Fibroblast of lung (primary cell): ENCODE data around the gene GTSF1L.

ENCODE experiments used
- CTCF ChIP-seq, 2 donors: IDR thresholded peaks in 1 of 2; conservative IDR thresholded peaks in 1 of 2; 1 replicate in 1 of 2; 2 replicates in 1 of 2; pipeline ENCODE4 v1.5.1; 2011 to 2012; ENCODE audit warnings: low read length in 2 of 2, control low read depth in 1 of 2, inconsistent platforms in 1 of 2, low read depth in 1 of 2, mild to moderate bottlenecking in 1 of 2
- EZH2 ChIP-seq: IDR thresholded peaks from 2 replicates; pipeline ENCODE4 v1.5.1; 2012; ENCODE audit warnings: low read length, control low read depth, mild to moderate bottlenecking; ENCODE audit errors: missing control alignments

- TF ChIP-seq EZH2: no peak
- TF ChIP-seq CTCF (conservative IDR thresholded peaks at IDR 0.05 in 1 of 2, IDR thresholded peaks at IDR 0.05 in 1 of 2; ENCODE audit: low read depth in 1 of 2, low read length in 2 of 2): no peak
Observed at GRCh38 chr20:43723186-43723585, 3.6 kb downstream of the GTSF1L start.
